ENCODE results near the gene AFAP1L2.

AFAP1L2 gene

GRCh38 chr10:114259824-114260223 is 144.5 kb downstream of the AFAP1L2 start:
- TF ChIP-seq CTCF (IDR thresholded peaks at IDR 0.05; ENCODE audit: low read depth, low read length, missing control alignments), result no peak
- in situ Hi-C loops (cut with HindIII; ENCODE audit: low sequenced_read_pairs), result no loop called here
- no peak for DNase-seq (ENCODE audit: low read depth)
- no peak overlapping the region for H3K4me3 ChIP-seq (ENCODE audit: low read depth, low read length)

DNA sequence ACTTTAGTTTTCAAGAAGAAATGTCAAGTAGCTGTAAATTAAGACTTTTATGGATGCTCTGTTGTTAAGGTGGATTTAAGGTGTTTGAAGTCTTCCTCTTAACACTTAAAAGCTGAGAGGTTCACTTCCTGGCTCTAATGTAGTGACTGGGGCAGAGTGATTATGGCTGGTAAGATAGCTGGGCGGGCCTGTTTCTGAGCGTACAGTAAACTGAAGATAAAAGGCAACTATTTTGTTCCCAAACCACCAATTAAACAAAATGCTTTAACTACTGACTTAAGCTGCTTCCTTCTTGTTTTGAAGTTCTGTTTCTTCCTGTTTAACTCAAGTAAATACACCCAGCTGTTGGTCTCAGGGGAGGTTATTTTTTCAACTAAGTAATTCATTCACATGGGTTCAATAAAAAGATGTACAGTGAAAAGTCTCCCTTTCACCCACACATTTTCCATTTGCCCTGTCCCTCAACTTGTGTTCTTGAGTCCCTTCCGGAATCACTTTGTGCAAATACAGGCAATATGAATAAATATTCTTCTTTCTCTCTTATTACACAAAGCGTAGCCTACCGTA is 145.9 kb downstream of the AFAP1L2 start:
- no peak for TF ChIP-seq CTCF (IDR thresholded peaks at IDR 0.05; ENCODE audit: low read depth, low read length, missing control alignments)
- no peak overlapping the region for H3K4me3 ChIP-seq (ENCODE audit: low read depth, low read length)
- in situ Hi-C loops (cut with HindIII; ENCODE audit: low sequenced_read_pairs), result no loop called here
- no peak for DNase-seq (ENCODE audit: low read depth)

GRCh38 chr10:114257498-114257897 is 146.8 kb downstream of the AFAP1L2 start:
- in situ Hi-C loops (cut with HindIII; ENCODE audit: low sequenced_read_pairs), result no loop called here
- TF ChIP-seq CTCF (IDR thresholded peaks at IDR 0.05; ENCODE audit: low read depth, low read length, missing control alignments), result no peak
- no peak for DNase-seq (ENCODE audit: low read depth)
- no peak overlapping the region for H3K4me3 ChIP-seq (ENCODE audit: low read depth, low read length)

GRCh38 chr10:114256822-114257221 is 147.5 kb downstream of the AFAP1L2 start:
- in situ Hi-C loops (cut with HindIII; ENCODE audit: low sequenced_read_pairs), result no loop called here
- DNase-seq (ENCODE audit: low read depth), result no peak
- TF ChIP-seq CTCF (IDR thresholded peaks at IDR 0.05; ENCODE audit: low read depth, low read length, missing control alignments), result no peak
- H3K4me3 ChIP-seq (ENCODE audit: low read depth, low read length), result no peak overlapping the region

- DNase-seq (ENCODE audit: low read depth), result no peak
- no peak for TF ChIP-seq CTCF (IDR thresholded peaks at IDR 0.05; ENCODE audit: low read depth, low read length, missing control alignments)
- in situ Hi-C loops (cut with HindIII; ENCODE audit: low sequenced_read_pairs), result no loop called here
- no peak overlapping the region for H3K4me3 ChIP-seq (ENCODE audit: low read depth, low read length)
Observed at GRCh38 chr10:114256008-114256765, 148.1 kb downstream of the AFAP1L2 start.

- no peak for DNase-seq (ENCODE audit: low read depth)
- TF ChIP-seq CTCF (IDR thresholded peaks at IDR 0.05; ENCODE audit: low read depth, low read length, missing control alignments), result no peak
- in situ Hi-C loops (cut with HindIII; ENCODE audit: low sequenced_read_pairs), result no loop called here
- H3K4me3 ChIP-seq (ENCODE audit: low read depth, low read length), result no peak overlapping the region
Observed at GRCh38 chr10:114255227-114255626, 149.1 kb downstream of the AFAP1L2 start.
